Activated naive CD8-positive, alpha-beta T cell treated with anti-CD3 and anti-CD28 coated beads for 36 hours (primary cell): ENCODE results near the gene CCDC120. TPM values are rescaled to one million over a fixed set of nuclear protein-coding genes. Genes with fewer than 3 reads are reported as not detected.

Experiments
- DNase-seq: peaks from one replicate; pipeline ENCODE4 v3.0.0; 2021
- H3K27ac Mint-ChIP-seq: one replicate; pipeline ENCODE4 v1.8.0; 2022; ENCODE audit warnings: mild to moderate bottlenecking, moderate library complexity, mixed read lengths
- H3K27me3 Mint-ChIP-seq: one replicate; pipeline ENCODE4 v1.8.0; 2022; ENCODE audit warnings: mild to moderate bottlenecking, mixed read lengths
- H3K36me3 Mint-ChIP-seq: one replicate; pipeline ENCODE4 v1.8.0; 2021; ENCODE audit warnings: mild to moderate bottlenecking, mixed read lengths
- H3K4me1 Mint-ChIP-seq: one replicate; pipeline ENCODE4 v1.8.0; 2021; ENCODE audit warnings: mixed read lengths
- H3K4me3 Mint-ChIP-seq: one replicate; pipeline ENCODE4 v1.8.0; 2022; ENCODE audit warnings: mild to moderate bottlenecking, moderate library complexity, mixed read lengths
- H3K9me3 Mint-ChIP-seq: one replicate; pipeline ENCODE4 v1.8.0; 2022; ENCODE audit warnings: mixed read lengths
- total RNA-seq, 2 experiments: library from RNA; stranded (reverse); gene quantifications; one replicate each; pipeline ENCODE4 v1.2.3, GENCODE V29; 2021

CCDC120 gene
- total RNA-seq, 2 experiments from 2014 or later, result 3.7 to 4.3 TPM

DNA sequence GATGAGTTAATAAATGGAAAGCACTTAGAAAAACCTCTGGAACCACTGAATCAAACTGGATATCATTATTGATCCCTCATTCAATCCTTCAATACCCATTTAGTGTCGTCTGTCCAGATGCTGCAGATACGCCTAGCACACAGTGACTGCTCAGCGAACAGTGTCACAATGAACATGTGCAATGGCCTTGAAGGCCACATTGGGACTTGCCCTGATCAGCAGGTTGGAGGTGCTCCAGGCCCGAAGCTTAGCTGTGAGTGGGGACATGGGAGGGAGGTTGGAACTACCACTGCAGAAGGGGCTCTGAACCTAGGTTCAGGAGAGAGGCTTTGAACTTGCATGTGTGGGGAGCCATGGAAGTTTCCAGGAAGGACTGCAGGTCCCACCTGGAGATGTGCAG, 47.5 kb downstream of the CCDC120 start:
- Mint-ChIP-seq H3K4me3 (no peak overlapping the region), H3K9me3 (no peaks in the 10 kb centered on the region), H3K27me3 (no peaks in the 10 kb centered on the region), H3K4me1 (peaks cover 6% of the 10 kb centered on the region), H3K27ac (peak overlapping the region; percentile 58), H3K36me3 (peaks cover 1% of the 10 kb centered on the region)
- DNase-seq, result no peak

- Mint-ChIP-seq H3K27ac (no peak overlapping the region), H3K27me3 (no peaks in the 10 kb centered on the region), H3K4me1 (peaks cover 2% of the 10 kb centered on the region), H3K4me3 (no peak overlapping the region), H3K9me3 (no peaks in the 10 kb centered on the region), H3K36me3 (peaks cover 1% of the 10 kb centered on the region)
- DNase-seq, result no peak
These were observed 48.1 kb downstream of the CCDC120 start for GRCh38 chrX:49106930-49107329.

- H3K27ac Mint-ChIP-seq, result no peak overlapping the region
- peaks cover 1% of the 10 kb centered on the region for H3K36me3 Mint-ChIP-seq
- no peaks in the 10 kb centered on the region for H3K27me3 Mint-ChIP-seq
- DNase-seq, result no peak
- H3K4me1 Mint-ChIP-seq, result no peaks in the 10 kb centered on the region
- H3K9me3 Mint-ChIP-seq, result no peaks in the 10 kb centered on the region
- H3K4me3 Mint-ChIP-seq, result no peak overlapping the region
These were observed 49.8 kb downstream of the CCDC120 start for GRCh38 chrX:49108641-49109040.

DNA sequence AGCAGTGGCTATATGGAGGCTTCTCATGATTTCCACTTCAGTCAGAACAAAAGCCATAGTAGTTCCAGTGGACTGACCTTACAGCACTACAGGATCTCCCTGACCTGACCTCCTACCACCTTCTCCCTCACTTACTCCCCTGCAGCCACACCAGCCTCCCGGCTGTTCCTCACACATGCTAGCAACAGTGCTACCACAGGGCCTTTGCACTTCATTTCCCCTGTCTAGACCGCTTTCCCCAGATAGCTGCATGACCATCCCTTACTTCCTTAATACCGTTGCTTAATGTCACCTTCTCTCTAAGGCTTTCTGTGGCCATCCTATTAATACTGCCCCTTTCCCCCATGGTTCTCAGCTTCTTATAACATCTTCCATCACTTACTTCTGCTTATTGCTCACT, 51.6 kb downstream of the CCDC120 start:
- Mint-ChIP-seq H3K27me3 (no peaks in the 10 kb centered on the region), H3K9me3 (no peaks in the 10 kb centered on the region), H3K36me3 (peaks cover 1% of the 10 kb centered on the region), H3K4me3 (no peak overlapping the region), H3K27ac (no peak overlapping the region), H3K4me1 (no peaks in the 10 kb centered on the region)
- DNase-seq, result no peak

DNA sequence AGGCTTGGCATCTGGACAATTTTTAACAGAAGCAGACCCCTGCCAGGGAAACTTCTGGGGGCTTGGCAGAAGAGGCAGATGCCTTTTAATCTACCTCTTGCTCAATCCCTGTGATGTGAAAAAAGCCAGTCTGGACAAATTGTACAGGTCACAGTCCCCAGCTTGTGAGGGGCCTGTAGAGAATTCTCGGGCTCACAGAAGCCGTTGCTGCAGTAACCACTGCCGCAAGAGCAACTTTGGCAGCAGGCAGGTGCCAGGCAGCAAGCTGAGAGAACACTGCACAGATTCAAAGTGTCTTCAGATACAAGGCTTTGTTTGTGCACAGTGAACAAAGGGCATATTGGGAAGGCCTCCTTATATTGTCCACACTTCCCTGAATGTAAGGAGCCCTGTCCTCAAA, 53.0 kb downstream of the CCDC120 start:
- Mint-ChIP-seq H3K4me1 (no peaks in the 10 kb centered on the region), H3K36me3 (peaks cover 1% of the 10 kb centered on the region)

DNA sequence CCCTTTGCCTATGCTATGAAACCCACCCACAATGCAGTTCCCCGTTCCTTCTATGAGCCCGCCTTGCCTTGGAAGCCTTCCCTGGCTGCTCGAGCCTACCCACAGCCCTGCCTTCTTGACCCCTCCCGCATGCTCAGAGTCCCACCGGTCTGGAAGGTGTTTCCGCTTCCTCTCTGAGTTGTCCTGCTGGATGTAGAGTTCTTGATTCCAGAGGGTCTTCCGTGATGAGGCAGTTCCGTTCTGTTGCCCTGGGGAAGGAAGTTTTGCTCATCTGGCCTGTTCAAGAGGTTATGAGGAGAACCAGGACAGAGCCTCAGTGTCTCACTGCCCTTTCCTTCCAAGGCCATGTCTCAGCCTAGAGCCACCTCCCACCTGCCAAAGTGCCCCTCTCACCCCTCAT, 57.3 kb downstream of the CCDC120 start:
- no peak overlapping the region for H3K27ac Mint-ChIP-seq
- no peaks in the 10 kb centered on the region for H3K27me3 Mint-ChIP-seq
- peaks cover 7% of the 10 kb centered on the region for H3K36me3 Mint-ChIP-seq
- H3K4me1 Mint-ChIP-seq, result peaks cover 7% of the 10 kb centered on the region
- H3K9me3 Mint-ChIP-seq, result no peaks in the 10 kb centered on the region
- no peak for DNase-seq
- H3K4me3 Mint-ChIP-seq, result no peak overlapping the region

More for the DNA sequence above, 53.0 kb downstream of the CCDC120 start:
- no peak for DNase-seq
- Mint-ChIP-seq H3K4me3 (no peak overlapping the region), H3K9me3 (no peaks in the 10 kb centered on the region), H3K27me3 (no peaks in the 10 kb centered on the region), H3K27ac (no peak overlapping the region)

GRCh38 chrX:49116716-49117115, 57.9 kb downstream of the CCDC120 start:
- H3K27ac Mint-ChIP-seq, result no peak overlapping the region
- DNase-seq, result no peak
- H3K36me3 Mint-ChIP-seq, result peaks cover 7% of the 10 kb centered on the region
- H3K4me3 Mint-ChIP-seq, result no peak overlapping the region
- no peaks in the 10 kb centered on the region for H3K9me3 Mint-ChIP-seq
- peaks cover 10% of the 10 kb centered on the region for H3K4me1 Mint-ChIP-seq
- H3K27me3 Mint-ChIP-seq, result no peaks in the 10 kb centered on the region

DNA sequence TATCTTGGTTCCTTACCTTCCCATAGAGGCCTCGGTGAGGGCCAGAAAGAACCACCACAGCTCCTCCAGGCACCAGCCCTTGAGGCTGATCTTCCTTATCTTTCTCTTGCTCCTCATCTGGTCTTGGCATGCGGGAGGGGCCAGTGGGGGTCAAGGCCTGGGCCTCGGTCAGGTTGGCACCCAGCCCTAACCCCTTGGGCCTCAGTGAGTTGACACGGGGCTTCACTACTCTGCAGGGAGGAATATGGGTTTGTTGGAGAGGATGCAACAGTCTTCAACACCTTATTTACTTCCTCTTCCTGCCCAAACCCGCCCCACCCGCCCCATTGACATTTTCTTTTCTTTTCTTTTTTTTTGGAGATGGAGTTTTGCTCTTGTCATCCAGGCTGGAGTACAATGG, 58.8 kb downstream of the CCDC120 start:
- Mint-ChIP-seq H3K27me3 (no peaks in the 10 kb centered on the region), H3K4me3 (no peak overlapping the region), H3K36me3 (peaks cover 6% of the 10 kb centered on the region), H3K9me3 (no peaks in the 10 kb centered on the region), H3K4me1 (peaks cover 11% of the 10 kb centered on the region), H3K27ac (no peak overlapping the region)
- DNase-seq, result no peak

Other genes with a start within 250 kb of the CCDC120 start
- gene ERAS, start 232.5 kb upstream of the CCDC120 start, total RNA-seq, result under 1 TPM; 0.54 to 0.70 TPM
- gene PCSK1N, start 223.4 kb upstream of the CCDC120 start, total RNA-seq, result 1 to 10 TPM; 1.4 to 1.8 TPM
- gene TIMM17B, start 161.2 kb upstream of the CCDC120 start, total RNA-seq, result 10 to 100 TPM; 57.8 to 60.5 TPM
- gene PQBP1, start 161.1 kb upstream of the CCDC120 start, total RNA-seq, result 10 to 100 TPM; 84.3 to 85.7 TPM
- 10 to 100 TPM; 20.8 to 24.0 TPM for gene SLC35A2, start 147.4 kb upstream of the CCDC120 start, total RNA-seq
- gene PIM2, start 140.0 kb upstream of the CCDC120 start, total RNA-seq, result 100 to 1,000 TPM; 213 to 219 TPM
- 10 to 100 TPM; 57.3 to 59.5 TPM for gene OTUD5, start 101.4 kb upstream of the CCDC120 start, total RNA-seq
- 1 to 10 TPM; 1.2 to 1.3 TPM for gene KCND1, start 87.2 kb upstream of the CCDC120 start, total RNA-seq
- 10 to 100 TPM; 53.7 to 54.3 TPM for gene GRIPAP1, start 56.7 kb upstream of the CCDC120 start, total RNA-seq
- gene TFE3, start 15.6 kb upstream of the CCDC120 start, total RNA-seq, result 10 to 100 TPM; 21.0 to 23.3 TPM
- gene PRAF2, start 15.0 kb downstream of the CCDC120 start, total RNA-seq, result 10 to 100 TPM; 10.1 to 11.9 TPM
- gene WDR45, start 20.9 kb downstream of the CCDC120 start, total RNA-seq, result 10 to 100 TPM; 23.7 to 31.1 TPM
- gene GPKOW, start 64.7 kb downstream of the CCDC120 start, total RNA-seq, result 10 to 100 TPM; 19.9 to 20.0 TPM
- gene MAGIX, start 103.8 kb downstream of the CCDC120 start, total RNA-seq, result under 1 TPM; 0.47 to 0.88 TPM
- 10 to 100 TPM; 46.8 to 48.2 TPM for gene PLP2, start 112.9 kb downstream of the CCDC120 start, total RNA-seq
- gene PRICKLE3, start 127.4 kb downstream of the CCDC120 start, total RNA-seq, result 10 to 100 TPM; 16.3 to 16.7 TPM
- gene SYP, start 141.2 kb downstream of the CCDC120 start, total RNA-seq, result 1 to 10 TPM; 4.4 to 4.6 TPM
- under 1 TPM; 0.72 to 0.85 TPM for gene CACNA1F, start 174.3 kb downstream of the CCDC120 start, total RNA-seq
- 10 to 100 TPM; 18.3 to 18.9 TPM for gene CCDC22, start 176.5 kb downstream of the CCDC120 start, total RNA-seq
- gene FOXP3, start 205.7 kb downstream of the CCDC120 start, total RNA-seq, result 10 to 100 TPM; 11.2 to 11.9 TPM
- gene PPP1R3F, start 210.8 kb downstream of the CCDC120 start, total RNA-seq, result 1 to 10 TPM; 2.1 to 2.5 TPM
- gene GAGE10, start 244.6 kb downstream of the CCDC120 start, total RNA-seq, result not detected